Measurements from ENCODE around the gene ABLIM2.

The ABLIM2 gene

DNA sequence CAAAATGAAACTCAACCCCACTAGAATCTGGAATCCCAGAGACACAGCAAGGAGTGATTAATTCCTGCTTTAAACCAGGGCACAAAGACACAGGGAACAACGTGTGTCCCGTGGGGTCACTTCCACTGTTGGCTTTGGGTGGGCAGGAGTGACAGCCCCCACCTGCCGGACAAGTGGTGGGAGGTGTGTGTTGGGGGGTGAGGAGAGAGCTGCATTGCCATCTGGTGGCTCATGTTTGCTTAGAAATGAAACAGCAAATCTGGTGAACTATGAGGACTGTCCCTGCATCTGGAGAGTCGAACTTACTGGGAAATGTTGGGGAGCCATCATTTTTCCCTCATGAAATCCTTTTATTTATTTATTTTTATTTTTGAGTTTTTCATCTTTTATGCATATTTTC lies 143.1 kb downstream of the ABLIM2 start:
- no peak for DNase-seq

DNA sequence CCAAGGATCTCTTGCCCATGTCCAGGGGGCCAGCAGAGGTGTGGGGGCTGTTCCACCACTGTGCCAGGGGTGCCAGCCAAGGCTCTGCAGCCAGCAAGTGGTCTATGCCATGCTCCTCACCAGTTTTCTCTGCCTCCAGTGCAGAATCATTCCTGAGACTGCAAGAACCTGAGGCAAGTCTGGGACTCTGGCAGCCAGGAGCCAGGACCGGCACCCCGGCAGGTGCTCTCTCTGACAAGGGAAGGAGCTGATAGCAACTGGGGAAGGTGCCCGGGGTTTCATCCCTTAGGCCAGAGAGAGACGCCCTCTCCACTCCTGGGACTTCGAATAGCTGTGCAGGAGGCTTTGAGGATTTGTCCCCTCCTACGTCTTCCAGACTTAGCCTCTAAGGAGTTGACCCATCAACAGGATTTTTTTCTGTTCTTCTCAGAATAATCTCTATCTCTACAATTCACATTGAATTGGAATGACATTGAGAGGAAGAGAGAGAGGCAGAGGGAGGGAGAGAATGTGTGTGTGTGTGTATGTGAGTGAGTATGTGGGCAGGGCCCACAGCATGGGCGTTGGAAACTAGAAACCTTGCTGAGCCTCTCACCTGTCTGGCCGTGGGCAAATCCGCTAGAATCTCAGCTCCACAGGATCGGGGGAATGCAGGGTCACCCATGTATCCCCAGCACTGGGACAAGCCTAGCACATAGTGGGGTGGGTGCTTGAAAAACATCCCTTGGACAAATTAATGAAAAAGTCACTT lies 144.5 kb downstream of the ABLIM2 start:
- no peak for DNase-seq

DNA sequence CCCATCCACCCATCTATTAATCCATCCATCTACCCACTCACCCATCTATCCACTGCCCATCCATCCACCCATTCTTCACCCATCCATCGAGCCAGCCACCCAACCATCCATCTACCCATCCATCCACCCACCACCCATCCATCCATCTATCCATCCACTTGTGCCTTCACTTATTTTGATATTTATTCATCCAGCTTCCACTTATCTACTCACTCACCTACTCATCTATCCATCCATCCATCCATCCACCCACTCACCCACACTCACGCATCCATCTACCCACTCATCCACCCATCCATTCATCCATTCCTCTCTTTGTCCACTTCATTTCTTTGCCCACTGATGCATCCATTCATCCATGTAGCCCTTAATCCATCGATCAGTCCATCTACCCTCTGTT lies 146.1 kb downstream of the ABLIM2 start:
- DNase-seq: no peak

DNA sequence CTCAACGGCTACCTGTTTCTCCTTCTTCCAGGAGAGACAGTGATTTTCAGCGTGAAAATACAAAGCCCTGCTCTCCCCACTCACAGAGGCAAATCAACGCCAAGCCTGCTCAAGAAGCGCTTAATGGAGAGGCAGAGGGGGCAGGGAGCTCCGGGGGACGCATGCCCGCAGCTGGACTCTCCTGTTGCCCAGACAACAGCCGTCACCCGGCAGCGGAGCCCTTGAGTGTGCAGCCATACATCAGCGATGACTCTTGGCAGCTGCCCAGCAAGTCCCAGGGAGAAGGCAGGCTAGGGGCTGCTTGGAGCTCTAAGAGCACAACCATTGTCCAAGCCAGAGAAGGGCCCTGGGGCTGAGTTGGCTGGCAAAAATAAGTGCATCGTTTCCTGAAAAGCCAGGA lies 148.0 kb downstream of the ABLIM2 start:
- DNase-seq: no peak

DNA sequence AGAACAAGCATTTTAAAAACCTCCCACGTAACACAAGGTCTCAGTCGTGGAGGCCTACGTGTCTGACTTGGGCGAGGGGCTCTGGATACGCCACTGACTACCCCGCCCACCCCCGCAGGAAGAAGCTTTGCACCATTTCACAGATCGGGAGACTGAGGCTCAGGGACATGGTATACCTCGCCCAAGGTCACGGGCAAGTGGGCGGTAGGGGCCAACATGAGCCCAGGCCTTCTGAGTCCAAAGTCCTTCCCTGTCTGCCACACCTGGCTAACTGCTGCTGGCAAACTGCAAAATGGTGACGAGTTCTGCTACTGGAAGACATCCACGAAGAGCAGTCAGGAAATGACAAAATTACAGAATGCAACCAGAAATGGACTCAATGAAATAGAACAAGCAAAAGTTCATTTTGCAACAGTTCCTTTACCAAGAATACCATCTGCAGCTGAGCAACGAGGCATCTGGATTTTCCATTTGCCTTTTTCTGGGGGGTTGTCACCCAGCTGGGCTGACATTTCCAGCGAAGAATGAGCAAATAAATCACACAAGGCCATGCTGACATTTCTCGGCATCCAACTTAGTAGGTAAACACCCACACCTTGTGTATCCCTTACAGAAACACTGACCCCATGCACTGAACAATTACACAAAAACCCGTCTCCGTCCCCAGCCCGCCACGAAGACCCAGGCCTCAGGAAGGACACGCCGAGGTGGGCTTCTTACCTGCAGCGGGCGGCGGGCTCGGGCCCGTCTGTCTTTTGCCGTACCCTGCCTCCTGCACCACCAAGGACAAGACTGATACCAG lies 148.7 kb downstream of the ABLIM2 start:
- no peak for DNase-seq

DNA sequence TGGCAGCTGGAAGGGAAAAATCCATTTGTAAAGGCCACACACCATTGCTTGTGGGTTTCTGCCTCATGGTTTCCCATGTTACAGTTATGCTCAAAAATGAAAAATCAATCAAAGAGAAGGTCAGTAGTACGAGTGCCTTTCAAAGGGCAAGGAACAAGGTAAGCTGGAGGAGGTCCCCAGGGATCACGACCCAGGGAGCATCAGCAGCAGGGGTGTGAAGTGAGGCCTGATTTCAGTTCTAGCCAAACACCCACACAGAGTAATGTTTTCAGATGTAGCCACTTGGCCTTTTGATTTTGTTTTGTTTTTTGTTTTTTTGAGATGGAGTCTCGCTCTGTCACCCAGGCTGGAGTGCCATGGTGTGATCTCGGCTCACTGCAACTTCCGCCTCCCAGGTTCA lies 149.5 kb downstream of the ABLIM2 start:
- no peak for DNase-seq

DNA sequence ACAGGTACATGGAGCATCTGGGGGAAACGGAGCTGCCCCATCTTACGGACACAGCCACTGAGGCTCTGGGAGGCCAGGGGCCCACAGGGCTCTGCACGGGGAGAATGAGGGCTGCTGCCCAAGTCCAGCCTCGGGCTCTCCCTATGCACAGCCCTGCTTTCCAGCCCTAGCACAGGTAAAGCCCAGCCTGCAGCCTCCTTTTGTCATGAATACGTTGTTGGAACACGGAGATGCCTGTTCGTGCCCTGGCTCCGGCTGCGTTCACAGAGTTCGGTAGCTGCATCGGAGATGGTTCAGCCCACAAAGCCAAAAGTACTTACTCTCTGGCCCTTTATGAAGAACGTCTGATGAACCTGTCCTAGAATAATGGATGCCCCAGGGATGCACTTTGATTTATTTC lies 150.2 kb downstream of the ABLIM2 start:
- no peak for DNase-seq

DNA sequence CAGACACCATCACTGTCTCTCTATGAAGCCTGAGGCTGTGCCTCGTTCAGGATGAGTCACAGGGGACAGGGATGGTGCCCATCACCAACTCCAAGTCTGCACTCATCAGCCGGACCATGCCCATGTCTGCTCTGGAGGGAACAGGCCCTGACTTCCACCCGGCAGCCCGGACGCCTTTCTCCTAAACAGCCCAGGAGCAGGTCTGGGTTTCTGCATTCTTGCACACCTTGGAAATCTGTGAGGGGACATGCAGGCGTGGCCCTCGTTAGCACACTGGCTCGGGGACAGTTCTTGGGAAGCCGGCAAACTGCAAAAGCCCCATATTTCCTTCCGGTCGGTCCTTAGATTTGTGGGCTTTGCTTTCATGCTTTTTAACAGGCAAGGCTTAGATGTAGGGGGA lies 151.0 kb downstream of the ABLIM2 start:
- DNase-seq: no peak

DNA sequence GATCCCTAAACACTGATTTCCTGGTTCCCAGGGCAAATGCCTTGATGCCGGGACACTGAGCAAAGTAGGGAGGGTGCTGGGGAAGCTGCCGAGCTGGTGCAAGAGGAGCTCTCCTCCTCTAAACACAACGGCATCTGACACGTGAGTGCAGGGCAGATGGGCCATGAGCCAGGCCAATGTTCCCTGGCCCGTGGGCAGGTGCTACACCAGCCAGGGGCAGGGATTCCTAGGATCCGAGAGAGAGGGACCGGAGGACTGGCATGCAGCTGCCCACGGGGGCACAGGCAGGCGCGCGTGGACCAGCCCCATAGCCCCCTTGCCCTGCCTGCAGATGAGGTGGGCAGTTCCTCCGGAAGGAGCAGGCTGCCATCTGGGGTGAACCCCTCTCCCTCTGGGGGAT lies 152.1 kb downstream of the ABLIM2 start:
- DNase-seq: no peak

DNA sequence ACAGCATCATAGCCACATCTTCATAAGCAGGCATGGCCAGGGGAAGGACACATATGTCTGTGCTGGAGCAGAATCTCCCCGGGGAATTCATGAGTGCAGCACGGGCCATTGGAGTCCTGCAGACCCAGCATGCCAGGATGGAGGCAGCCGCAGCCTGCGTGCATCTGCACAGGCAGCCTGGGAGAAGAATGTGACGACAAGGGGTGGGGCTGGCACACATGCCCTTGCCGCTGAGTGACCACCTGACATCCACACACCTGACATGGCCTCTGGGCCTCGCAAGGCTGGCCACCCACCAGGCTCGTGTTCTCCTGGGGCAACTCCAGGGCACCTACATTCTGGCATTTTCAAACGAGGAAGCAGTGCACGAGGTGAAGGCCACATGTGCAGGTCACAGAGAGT lies 152.8 kb downstream of the ABLIM2 start:
- no peak for DNase-seq

DNA sequence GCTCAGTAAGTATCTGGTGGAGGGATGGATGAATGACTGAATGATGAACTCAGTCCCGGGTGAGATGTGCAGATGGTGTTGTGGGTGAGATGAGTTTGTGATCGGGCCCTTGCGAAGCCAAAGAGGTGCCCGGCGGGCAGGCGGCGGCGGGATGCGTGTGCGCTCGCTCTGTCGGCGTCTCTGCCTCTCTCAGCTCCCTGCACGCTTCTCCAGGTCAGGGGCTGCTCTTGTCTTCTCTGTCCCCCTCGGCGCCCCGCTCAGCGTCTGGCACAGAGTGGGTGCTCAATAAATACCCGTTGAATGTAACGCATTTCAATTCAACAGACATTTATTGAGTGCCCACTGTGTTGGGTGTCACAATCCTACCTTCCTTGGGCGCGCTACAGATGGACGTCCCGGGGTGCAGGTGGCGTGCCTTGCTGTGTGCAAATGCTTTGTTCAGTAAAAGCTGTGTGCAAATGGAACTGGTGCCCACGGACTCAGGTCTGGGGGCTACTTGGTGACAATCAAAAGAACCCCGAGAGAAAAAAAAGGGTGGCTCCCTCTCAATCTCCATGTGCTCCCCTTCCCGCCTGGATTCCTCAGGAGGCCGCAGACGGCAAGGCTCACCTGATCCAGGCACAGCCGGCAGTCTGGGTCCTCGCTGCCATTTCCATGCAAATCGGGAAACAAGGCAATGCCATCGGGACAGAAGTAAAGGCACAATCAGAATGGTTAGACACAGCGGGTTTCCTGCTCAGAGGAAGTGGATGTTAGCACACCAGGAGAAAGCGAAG lies 153.4 kb downstream of the ABLIM2 start:
- DNase-seq: no peak

DNA sequence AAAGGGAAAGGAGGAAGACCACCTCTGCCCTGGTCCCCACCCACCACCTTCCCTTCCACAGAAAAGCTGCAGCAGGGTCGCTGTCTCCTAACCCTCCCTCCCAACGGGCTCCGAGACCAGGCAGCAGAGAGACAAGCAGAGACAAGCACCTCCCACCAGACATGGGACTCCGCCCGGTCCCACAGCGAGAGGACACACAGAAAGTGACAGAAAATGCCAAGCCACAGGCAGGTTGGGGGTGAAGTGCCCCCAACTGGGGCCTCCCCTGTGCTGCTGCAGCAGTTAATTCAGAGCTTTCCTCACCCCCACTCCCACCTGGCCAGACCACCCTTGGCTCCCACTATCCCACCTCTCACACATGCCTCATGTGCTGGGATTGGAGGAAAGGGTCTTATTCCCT lies 154.5 kb downstream of the ABLIM2 start:
- DNase-seq: no peak

DNA sequence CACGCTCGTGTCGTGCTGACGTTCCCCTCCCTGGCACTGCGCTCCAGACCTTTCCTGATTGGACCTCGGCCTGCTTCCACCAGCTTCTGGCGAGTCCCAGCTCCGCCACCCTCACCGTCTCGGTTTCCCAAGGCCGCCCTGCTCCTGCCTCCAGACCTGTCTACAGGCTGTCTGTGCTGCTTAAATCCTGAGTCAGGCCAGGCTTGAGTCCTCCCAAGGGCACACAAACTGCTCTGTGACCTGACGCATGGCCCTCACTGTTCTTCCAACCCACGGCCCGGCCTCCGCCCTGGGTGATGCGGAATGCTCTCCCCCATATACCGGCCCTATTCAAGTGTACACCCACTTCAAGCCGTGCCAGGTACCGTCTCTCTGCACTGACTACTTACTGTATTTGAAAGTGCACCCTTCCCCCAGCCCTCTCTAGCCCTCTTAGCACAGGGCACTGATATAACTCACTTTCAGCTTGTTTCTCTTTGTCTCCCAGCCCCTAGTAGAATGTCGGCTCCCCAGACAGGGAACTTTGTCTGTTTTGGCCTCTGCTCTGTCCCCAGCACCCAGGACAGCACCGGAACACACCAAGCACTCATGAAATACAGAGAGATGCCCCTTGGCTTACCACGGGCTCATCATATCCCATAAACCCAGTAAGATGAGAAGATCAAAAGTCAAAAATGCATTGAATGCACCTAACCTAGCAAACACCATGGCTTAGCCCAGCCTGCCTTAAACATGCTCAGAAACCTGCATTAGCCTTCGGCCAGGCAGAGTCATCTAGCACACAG lies 155.9 kb downstream of the ABLIM2 start:
- DNase-seq: no peak

DNA sequence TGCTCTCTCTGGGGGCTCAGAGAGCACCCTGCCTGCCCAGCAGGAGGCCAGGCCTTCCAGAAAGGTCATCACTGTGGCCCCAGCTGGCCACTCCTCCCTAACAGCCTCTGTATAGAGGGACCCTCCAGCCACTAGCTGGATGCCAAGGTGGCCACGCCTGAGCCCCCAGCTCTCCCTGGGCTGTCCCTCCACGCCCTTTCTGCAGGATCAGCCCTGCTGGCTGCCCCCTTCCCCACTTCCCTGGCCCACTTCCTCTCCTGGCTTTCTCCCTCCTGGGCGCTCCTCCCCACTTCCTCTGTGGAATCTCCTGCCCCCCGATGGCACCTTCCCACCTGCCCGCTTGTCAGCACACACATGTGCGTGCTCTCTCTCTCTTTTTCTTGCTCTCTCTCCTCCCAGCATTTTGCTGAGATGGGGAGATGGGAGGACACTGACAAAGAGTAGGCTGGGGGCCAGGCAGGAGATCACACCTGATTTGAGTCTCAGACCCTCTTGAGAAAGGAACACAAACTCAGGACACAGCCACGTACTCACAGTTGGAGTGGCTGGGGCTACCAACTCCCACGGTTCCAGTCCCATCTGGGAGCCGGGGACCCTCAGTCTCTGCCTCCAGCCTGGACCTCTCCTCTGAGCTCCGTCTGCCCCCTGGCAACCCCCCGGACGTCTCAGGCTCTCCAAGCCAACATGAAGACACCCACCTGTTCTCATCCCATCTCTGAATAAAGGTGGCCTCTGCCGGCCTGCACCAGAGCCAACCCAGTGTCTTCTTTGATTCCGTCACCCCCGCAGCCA lies 156.9 kb downstream of the ABLIM2 start:
- no peak for DNase-seq

DNA sequence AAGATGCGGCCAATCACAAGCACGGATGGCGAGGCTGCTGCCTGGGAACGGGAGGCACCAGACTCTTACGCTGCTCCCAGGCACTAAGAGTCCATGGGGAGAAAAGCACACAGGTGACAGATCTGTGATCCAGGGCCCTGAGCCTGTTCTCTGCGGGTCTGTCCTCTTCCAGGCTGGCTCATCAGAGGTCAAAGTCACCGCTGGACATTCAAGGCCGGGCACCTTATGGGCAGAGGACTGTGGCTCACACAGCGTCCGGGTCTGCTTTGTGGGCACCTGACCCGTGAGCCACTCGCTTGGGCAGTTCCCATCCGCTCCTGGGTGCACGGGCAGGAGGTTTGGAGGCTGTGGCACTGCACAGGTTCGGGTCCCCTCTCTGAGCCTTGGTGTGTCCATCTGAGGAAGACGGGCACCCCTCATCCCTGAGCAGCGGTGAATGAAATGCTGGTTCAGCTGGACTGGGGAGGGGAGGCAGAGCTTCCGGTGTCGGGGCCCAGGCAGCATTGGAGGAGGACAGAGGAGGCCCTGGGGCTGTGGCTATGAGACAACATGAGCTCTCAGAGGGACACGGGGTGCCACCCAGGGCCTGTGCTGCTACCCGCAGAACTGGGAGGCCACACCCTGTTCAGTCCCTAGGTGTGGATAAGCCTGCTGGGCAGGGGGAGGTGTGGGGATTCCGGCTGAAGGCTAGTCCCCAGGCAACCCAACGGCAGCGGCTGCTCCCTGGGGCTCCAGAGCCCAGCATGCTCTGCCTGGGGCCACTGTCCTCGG lies 157.7 kb downstream of the ABLIM2 start:
- DNase-seq: no peak

DNA sequence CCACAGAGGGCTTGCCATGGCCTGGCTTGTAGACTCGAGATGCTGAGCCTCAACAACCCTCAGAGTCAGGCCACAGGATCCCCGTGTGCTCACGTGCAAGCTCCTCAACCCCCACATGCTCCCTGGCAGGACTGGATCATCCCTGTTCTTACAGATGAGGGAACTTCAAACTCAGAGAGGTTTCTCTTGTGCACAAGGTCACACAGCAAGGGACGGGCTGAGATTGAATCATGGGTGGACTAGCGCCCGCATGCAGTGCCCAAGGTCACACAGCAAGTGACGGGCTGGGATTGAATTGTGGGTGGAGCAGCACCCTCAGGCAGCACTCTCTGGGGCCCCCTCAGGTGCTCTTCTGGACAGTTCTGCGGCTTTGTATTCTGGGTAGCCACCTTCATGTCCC lies 158.4 kb downstream of the ABLIM2 start:
- no peak for DNase-seq

DNA sequence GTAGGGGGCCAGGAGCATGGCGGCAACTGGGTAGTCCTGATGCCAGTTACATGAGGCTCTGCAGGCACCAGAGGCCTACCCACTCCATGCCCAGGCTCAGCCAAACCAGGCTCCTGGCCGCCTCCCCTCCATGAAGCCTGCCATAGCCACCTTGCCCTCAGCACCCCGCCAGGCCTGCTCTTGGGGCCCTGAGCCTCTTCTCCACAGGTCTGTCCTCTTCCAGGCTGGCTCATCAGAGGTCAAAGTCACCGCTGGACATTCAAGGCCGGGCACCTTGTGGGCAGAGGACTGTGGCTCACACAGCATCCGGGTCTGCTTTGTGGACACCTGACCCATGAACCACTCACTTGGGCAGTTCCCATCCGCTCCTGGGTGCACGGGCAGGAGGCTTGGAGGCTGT lies 158.9 kb downstream of the ABLIM2 start:
- DNase-seq: no peak

DNA sequence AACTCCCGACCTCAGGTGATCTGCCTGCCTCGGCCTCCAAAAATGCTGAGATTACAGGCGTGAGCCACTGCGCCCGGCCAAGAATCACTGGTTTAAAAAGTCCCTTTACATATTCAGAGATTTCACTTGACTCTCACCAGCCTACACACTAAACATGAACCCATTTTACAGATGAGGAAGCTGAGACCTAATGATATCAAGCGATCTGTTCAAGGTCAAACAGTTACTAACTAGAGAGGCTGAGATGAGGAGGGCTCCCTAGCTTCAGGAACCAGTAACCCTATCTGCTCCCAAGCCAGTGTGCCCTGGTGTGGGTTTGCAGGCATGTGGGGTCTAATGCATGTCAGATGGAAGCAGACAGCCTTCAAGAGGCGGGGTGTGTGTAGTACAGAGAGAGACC lies 159.3 kb downstream of the ABLIM2 start:
- no peak for DNase-seq

DNA sequence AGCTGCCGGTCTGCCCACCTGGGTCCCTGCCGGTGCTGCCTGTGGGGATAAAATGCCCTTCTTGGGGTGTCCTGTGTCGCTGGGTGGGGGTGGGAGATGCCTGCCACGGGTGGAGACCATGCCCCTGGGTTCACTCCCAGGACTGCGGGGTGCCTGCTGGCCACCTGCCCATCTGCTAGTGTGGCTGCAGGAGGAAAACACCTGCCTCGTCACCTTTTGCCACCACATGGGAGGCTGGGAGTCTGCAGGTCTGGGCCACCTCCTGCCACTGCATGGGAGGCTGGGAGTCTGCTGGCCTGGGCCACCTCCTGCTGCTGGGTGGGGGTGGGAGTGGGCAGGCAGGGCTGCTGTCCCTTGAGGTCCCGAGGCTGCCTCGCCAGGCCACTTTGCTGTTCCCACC lies 160.2 kb downstream of the ABLIM2 start:
- DNase-seq: no peak

DNA sequence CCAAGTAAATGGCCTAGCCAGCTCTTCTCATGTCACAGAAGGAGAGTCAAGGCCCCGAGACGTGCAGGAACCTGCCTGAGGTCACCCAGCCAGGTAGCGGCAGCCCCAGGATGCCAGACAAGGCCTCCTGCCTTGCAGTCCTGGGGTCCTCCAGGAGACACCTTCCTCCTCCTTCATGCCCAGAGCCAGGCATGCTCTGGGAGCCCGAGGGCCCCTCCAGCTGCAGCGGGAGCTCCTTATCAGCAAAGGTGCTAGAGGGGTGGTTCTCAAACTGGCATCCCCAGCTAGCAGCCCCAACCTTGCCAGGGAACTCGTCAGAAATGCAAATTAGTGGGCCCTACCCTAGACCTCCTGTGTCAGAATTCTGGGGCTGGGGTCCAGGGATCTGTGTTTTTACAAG lies 162.7 kb downstream of the ABLIM2 start:
- no peak for DNase-seq

DNA sequence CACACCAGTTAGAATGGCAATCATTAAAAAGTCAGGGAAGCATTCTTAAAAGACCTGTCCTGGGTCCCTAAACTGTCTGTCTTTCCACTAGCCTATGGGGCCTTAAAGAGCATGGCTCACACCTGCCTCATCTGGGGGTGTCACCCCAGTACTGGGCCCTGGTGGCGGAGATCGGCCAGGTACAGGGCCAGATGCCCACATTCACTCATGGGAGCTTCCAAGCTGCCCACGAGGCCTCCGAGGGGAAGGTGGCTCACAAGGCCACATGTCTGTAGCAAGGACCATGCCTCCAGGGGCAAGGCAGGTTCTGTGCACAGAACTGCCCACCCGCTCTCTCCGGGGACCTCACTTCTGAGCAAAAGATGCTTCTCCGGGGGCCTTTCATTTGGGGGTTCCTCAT lies 163.5 kb downstream of the ABLIM2 start:
- no peak for DNase-seq

Measured in activated T-cell treated with anti-CD3 and anti-CD28 coated beads, Interleukin-2, amount 50 U/mL, for 48 hours (primary cell).